Pancreas (tissue), 10 donors: Measurements from ENCODE around the gene LRRC39. TPM values are rescaled to one million over a fixed set of nuclear protein-coding genes. Genes with fewer than 3 reads are reported as not detected.
"Not testable (repeated sequence)": the region's sequence is repeated elsewhere in the genome, so short reads cannot be mapped to it uniquely, and the experiment has no call there.

Source experiments
- ATAC-seq, 4 donors: fragments of 200-7000 bp; cut with Tn5 transposase; one replicate each; pipeline versions ENCODE4 v1.8.0 to v1.9.1; 2020; ENCODE audit warnings: mild to moderate bottlenecking in 4 of 4, moderate library complexity in 4 of 4
- DNase-seq, 6 donors: peaks; one replicate each; pipeline ENCODE4 v3.0.0-alpha.2; 2020
- FAIRE-seq: peaks from 2 replicates; lab custom pipeline; 2012; peaks lifted over from hg19 to GRCh38; lab: Jason Lieb, UNC
- H3K27ac ChIP-seq, 4 donors: fragments of 200-600 bp; sonication (generic); 1 replicate in 3 of 4; 2 replicates in 1 of 4; pipeline versions ENCODE4 v1.5.0 to v1.8.0; 2020
- H3K27me3 ChIP-seq, 4 donors: fragments of 200-600 bp; one replicate each; pipeline ENCODE4 v1.8.0; 2021
- H3K36me3 ChIP-seq, 3 donors: fragments of 200-600 bp; sonication (generic) in 1 of 3; one replicate each; pipeline versions ENCODE4 v1.5.0 to v1.8.0; 2020 to 2021
- H3K4me1 ChIP-seq, 3 donors: fragments of 200-600 bp; one replicate each; pipeline ENCODE4 v1.8.0; 2021
- H3K4me3 ChIP-seq, 4 donors: fragments of 200-600 bp; sonication (generic) in 2 of 4; one replicate each; pipeline versions ENCODE4 v1.5.0 to v1.8.0; 2020 to 2021
- H3K9me3 ChIP-seq, 4 donors: fragments of 200-600 bp; one replicate each; pipeline ENCODE4 v1.8.0; 2021
- CTCF ChIP-seq, 4 donors: fragments of 200-600 bp; sonication (generic) in 3 of 4; IDR thresholded peaks; one replicate each; pipeline versions ENCODE4 v1.5.0 to v1.8.0; 2021; ENCODE audit warnings: antibody characterized with exemption in 4 of 4
- WGBS, 2 donors: extraction: QIAGEN DNeasy Blood & Tissue Kit; methylation state at CpG; one replicate each; pipeline ENCODE4 v1.1.7; 2013; 5-methylcytosine and 5-hydroxymethylcytosine counted together
- intact Hi-C, 3 donors: fragments of 100-400 bp; cut with DNase I; formaldehyde crosslinking; loops; one replicate each; pipeline versions ENCODE4 v1.11.1 to v1.14.2; 2022
- polyA plus RNA-seq, 2 donors: library from polyadenylated mRNA; stranded (reverse); fragments of 200-250 nt; gene quantifications; one replicate each; pipeline ENCODE4 v1.2.3, GENCODE V29; 2013
- total RNA-seq, 6 donors: library from RNA; stranded (reverse); fragmentation: NEBNext Ultra II Directional in 4 of 6; extraction: Animal tissue kit (Norgen Biotek cat#: 25700) in 4 of 6; gene quantifications; one replicate each; pipeline versions ENCODE4 v1.2.1 to v1.2.4, GENCODE V29; 2021 to 2023
- donor health status: healthy with polysubstance abuse.
- donor health status: DM: no; HTN: no; CAD: no; lungs with moderate emphysema.
- donor health status: DM: no; HTN: no; CAD: no.
- donor health status: control.
- donor health status: control.
- donor health status: Bipolar disorder and iron deficiency.
- donor health status: DM: yes; HTN: yes; CAD: no.
- donor health status: DM: no; HTN: no; CAD: no.
- donor health status: DM: no; HTN: no; CAD: no.
- donor health status: DM: yes; HTN: yes; CAD: no.

LRRC39 gene
- total and polyA plus RNA-seq, 8 donors, result 0.06 to 3.0 (median 0.43) TPM

- DNase-seq (no peak), FAIRE-seq (no peak), ATAC-seq (peak in 1 of 4 donors; percentile 18)
- Histone ChIP-seq H3K4me1 (no peaks in the 10 kb centered on the region), H3K9me3 (no peaks in the 10 kb centered on the region), H3K36me3 (peaks cover 0 to 21% (median 12%) of the 10 kb centered on the region in 3 donors), H3K27ac (no peak overlapping the region), H3K27me3 (no peaks in the 10 kb centered on the region), H3K4me3 (no peak overlapping the region)
- intact Hi-C loops, result no loop called here
- WGBS, 2 donors, result 56 to 69% methylated on average over 1 of the region's 1 CpG
- TF ChIP-seq CTCF (IDR thresholded peaks at IDR 0.05), result no peak
Observed at GRCh38 chr1:100215101-100215500, 37.0 kb upstream of the LRRC39 start.

GRCh38 chr1:100213141-100213540 is 35.1 kb upstream of the LRRC39 start:
- Histone ChIP-seq H3K9me3 (no peaks in the 10 kb centered on the region), H3K4me1 (no peaks in the 10 kb centered on the region), H3K27me3 (no peaks in the 10 kb centered on the region), H3K27ac (no peak overlapping the region), H3K36me3 (peaks cover 0 to 31% (median 12%) of the 10 kb centered on the region in 3 donors), H3K4me3 (no peak overlapping the region)
- DNase-seq, result peak in 1 of 6 donors; percentile 53
- 98% methylated on average over 36 to 37 of the region's 37 CpGs for WGBS, 2 donors
- ATAC-seq, result no peak
- FAIRE-seq, result no peak
- TF ChIP-seq CTCF (IDR thresholded peaks at IDR 0.05), result no peak
- intact Hi-C loops, result no loop called here

- DNase-seq (no peak), ATAC-seq (no peak), FAIRE-seq (no peak)
- 96 to 99% methylated on average over 2 of the region's 2 CpGs for WGBS, 2 donors
- H3K4me1 ChIP-seq, result no peaks in the 10 kb centered on the region
- H3K27me3 ChIP-seq, result no peaks in the 10 kb centered on the region
- no peak for TF ChIP-seq CTCF (IDR thresholded peaks at IDR 0.05)
- intact Hi-C loops, result no loop called here
- H3K4me3 ChIP-seq, result no peak overlapping the region
- peaks cover 0 to 29% (median 0%) of the 10 kb centered on the region in 3 donors for H3K36me3 ChIP-seq
- no peak overlapping the region for H3K27ac ChIP-seq
- H3K9me3 ChIP-seq, result no peaks in the 10 kb centered on the region
Observed at GRCh38 chr1:100206301-100206700, 28.2 kb upstream of the LRRC39 start.

- FAIRE-seq, H3K4me1 ChIP-seq, intact Hi-C loops, H3K4me3 ChIP-seq, H3K27me3 ChIP-seq, ATAC-seq, DNase-seq, H3K27ac ChIP-seq, H3K9me3 ChIP-seq: not testable (repeated sequence)
- peaks cover 0 to 35% (median 0%) of the 10 kb centered on the region in 3 donors for H3K36me3 ChIP-seq
- 96 to 99% methylated on average over 2 of the region's 2 CpGs for WGBS, 2 donors
Observed at GRCh38 chr1:100205593-100205992, 27.5 kb upstream of the LRRC39 start.

GRCh38 chr1:100205103-100205502 is 27.0 kb upstream of the LRRC39 start:
- H3K36me3 ChIP-seq, result peaks cover 0 to 35% (median 0%) of the 10 kb centered on the region in 3 donors
- H3K27me3 ChIP-seq, ATAC-seq, H3K4me1 ChIP-seq, FAIRE-seq, H3K9me3 ChIP-seq, H3K27ac ChIP-seq, H3K4me3 ChIP-seq, intact Hi-C loops, DNase-seq: not testable (repeated sequence)
- 97 to 98% methylated on average over 2 of the region's 2 CpGs for WGBS, 2 donors

GRCh38 chr1:100202703-100203102 is 24.6 kb upstream of the LRRC39 start:
- intact Hi-C loops, H3K27me3 ChIP-seq, FAIRE-seq, H3K9me3 ChIP-seq, H3K4me1 ChIP-seq, H3K27ac ChIP-seq, DNase-seq, ATAC-seq, H3K4me3 ChIP-seq: not testable (repeated sequence)
- peaks cover 0 to 30% (median 0%) of the 10 kb centered on the region in 3 donors for H3K36me3 ChIP-seq
- WGBS, 2 donors, result 86 to 87% methylated on average over 2 of the region's 2 CpGs

- H3K36me3 ChIP-seq, result peaks cover 0 to 22% (median 0%) of the 10 kb centered on the region in 3 donors
- H3K9me3 ChIP-seq, H3K4me1 ChIP-seq, ATAC-seq, FAIRE-seq, H3K27me3 ChIP-seq, intact Hi-C loops, H3K4me3 ChIP-seq, H3K27ac ChIP-seq, DNase-seq: not testable (repeated sequence)
- 77% methylated on average over 6 of the region's 6 CpGs for WGBS, 2 donors
Observed at GRCh38 chr1:100200060-100200459, 22.0 kb upstream of the LRRC39 start.
